GM06990 (cell line): ENCODE results near the gene MESD.

Experiments
- DNase-seq: peaks from one replicate; pipeline ENCODE4 v3.0.0-alpha.2; 2011; ENCODE audit not compliant: insufficient read length; ENCODE audit errors: extremely low read depth
- H3K27me3 ChIP-seq: replicated peaks from 2 replicates; pipeline ENCODE4 v1.6.0; 2011; ENCODE audit warnings: low read length; ENCODE audit not compliant: control insufficient read depth, insufficient read depth
- H3K36me3 ChIP-seq: 2 replicates; pipeline ENCODE4 v1.5.1; 2011; ENCODE audit warnings: low read length; ENCODE audit not compliant: control insufficient read depth, insufficient read depth
- H3K4me3 ChIP-seq: replicated peaks from 2 replicates; pipeline ENCODE4 v1.5.1; 2011; ENCODE audit warnings: low read depth, mild to moderate bottlenecking, control low read depth, low read length
- CTCF ChIP-seq: IDR thresholded peaks from 2 replicates; pipeline ENCODE4 v1.5.1; 2011; ENCODE audit warnings: low read length, control low read depth, mild to moderate bottlenecking, inconsistent platforms; ENCODE audit not compliant: insufficient read depth, poor library complexity, severe bottlenecking

Gene MESD

GRCh38 chr15:80936288-80937078 is 53.1 kb downstream of the MESD start:
- Histone ChIP-seq H3K4me3 (no peak overlapping the region), H3K27me3 (no peaks in the 10 kb centered on the region), H3K36me3 (peaks cover 1% of the 10 kb centered on the region; the same call in 1 of the 2 replicates)
- peak; percentile 8 for TF ChIP-seq CTCF
- DNase-seq: no peak

- no peak for TF ChIP-seq CTCF
- Histone ChIP-seq H3K27me3 (no peaks in the 10 kb centered on the region; the same call in 1 of the 2 replicates), H3K36me3 (no peaks in the 10 kb centered on the region), H3K4me3 (no peak overlapping the region)
- no peak for DNase-seq
These were observed 54.8 kb downstream of the MESD start for GRCh38 chr15:80934761-80935221.

- no peaks in the 10 kb centered on the region; the same call in 1 of the 2 replicates for H3K27me3 ChIP-seq
- DNase-seq: no peak
- no peak for TF ChIP-seq CTCF
- H3K36me3 ChIP-seq: no peaks in the 10 kb centered on the region
- H3K4me3 ChIP-seq: no peak overlapping the region
These were observed 56.6 kb downstream of the MESD start for GRCh38 chr15:80932989-80933388.

GRCh38 chr15:80932513-80932815 is 57.2 kb downstream of the MESD start:
- Histone ChIP-seq H3K27me3 (no peaks in the 10 kb centered on the region; the same call in 1 of the 2 replicates), H3K36me3 (no peaks in the 10 kb centered on the region), H3K4me3 (no peak overlapping the region)
- DNase-seq: no peak
- no peak for TF ChIP-seq CTCF

GRCh38 chr15:80931721-80932512 is 57.7 kb downstream of the MESD start:
- TF ChIP-seq CTCF: no peak
- Histone ChIP-seq H3K36me3 (no peaks in the 10 kb centered on the region), H3K27me3 (no peaks in the 10 kb centered on the region; the same call in 1 of the 2 replicates), H3K4me3 (no peak overlapping the region)
- no peak for DNase-seq
